ENCODE data around the gene FOXL1. TPM values are rescaled to one million over a fixed set of nuclear protein-coding genes. Genes with fewer than 3 reads are reported as not detected.
A peak's percentile ranks its signal among the peaks of the same experiment; 100 is the strongest.

FOXL1 gene
- polyA plus RNA-seq, 2 donors = 0.08 to 0.11 TPM

- Histone ChIP-seq H3K36me3 (ENCODE audit: control insufficient read depth in 2 of 2, insufficient read depth in 2 of 2, low read length in 1 of 2) (no peaks in the 10 kb centered on the region), H3K27me3 (ENCODE audit: control insufficient read depth in 1 of 2, insufficient read depth in 2 of 2, low read length in 2 of 2) (peaks cover 2 to 13% of the 10 kb centered on the region in 2 donors), H3K4me1 (ENCODE audit: control insufficient read depth in 2 of 2, insufficient read depth in 2 of 2, low read length in 1 of 2) (peaks cover 0 to 8% of the 10 kb centered on the region in 2 donors), H3K4me3 (ENCODE audit: low read depth in 1 of 2, low read length in 2 of 2) (no peak overlapping the region), H3K9me3 (ENCODE audit: control insufficient read depth in 2 of 2, insufficient read depth in 1 of 2, low read depth in 1 of 2, low read length in 1 of 2) (no peaks in the 10 kb centered on the region), H3K27ac (ENCODE audit: low read depth in 2 of 2, low read length in 1 of 2) (no peak overlapping the region)
- WGBS, 2 donors = 14 to 20% methylated on average over 56 to 69 of the region's 69 CpGs
Observed at GRCh38 chr16:86579268-86580062, 1.1 kb downstream of the FOXL1 start.

GRCh38 chr16:86580063-86580790 is 1.9 kb downstream of the FOXL1 start:
- H3K9me3 ChIP-seq (ENCODE audit: control insufficient read depth in 2 of 2, insufficient read depth in 1 of 2, low read depth in 1 of 2, low read length in 1 of 2) = no peaks in the 10 kb centered on the region
- H3K36me3 ChIP-seq (ENCODE audit: control insufficient read depth in 2 of 2, insufficient read depth in 2 of 2, low read length in 1 of 2) = no peaks in the 10 kb centered on the region
- H3K27ac ChIP-seq (ENCODE audit: low read depth in 2 of 2, low read length in 1 of 2) = no peak overlapping the region
- H3K4me3 ChIP-seq (ENCODE audit: low read depth in 1 of 2, low read length in 2 of 2) = no peak overlapping the region
- 65 to 76% methylated on average over 19 of the region's 19 CpGs for WGBS, 2 donors
- peaks cover 2 to 13% of the 10 kb centered on the region in 2 donors for H3K27me3 ChIP-seq (ENCODE audit: control insufficient read depth in 1 of 2, insufficient read depth in 2 of 2, low read length in 2 of 2)
- H3K4me1 ChIP-seq (ENCODE audit: control insufficient read depth in 2 of 2, insufficient read depth in 2 of 2, low read length in 1 of 2) = peaks cover 0 to 8% of the 10 kb centered on the region in 2 donors

DNA sequence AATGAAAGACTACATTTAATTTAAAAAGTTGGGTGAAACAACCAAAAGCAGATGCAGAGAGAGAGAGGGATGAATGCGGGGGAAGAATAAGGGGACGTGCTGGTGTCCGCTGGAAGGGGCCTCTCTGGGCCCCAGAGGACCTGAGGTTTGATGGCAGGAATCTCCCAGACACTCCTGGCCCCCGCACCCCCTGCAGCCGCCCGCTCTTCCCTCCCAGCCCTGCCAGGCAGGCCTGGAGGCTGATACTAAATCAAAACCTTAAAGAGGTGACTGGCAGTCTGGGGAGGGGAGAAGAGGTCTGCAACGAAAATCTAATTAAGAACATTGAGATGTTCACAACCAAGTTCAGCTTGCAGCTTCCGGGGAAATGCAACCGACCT is 2.4 kb downstream of the FOXL1 start:
- no peak overlapping the region for H3K27ac ChIP-seq (ENCODE audit: low read depth in 2 of 2, low read length in 1 of 2)
- H3K4me3 ChIP-seq (ENCODE audit: low read depth in 1 of 2, low read length in 2 of 2) = no peak overlapping the region
- H3K27me3 ChIP-seq (ENCODE audit: control insufficient read depth in 1 of 2, insufficient read depth in 2 of 2, low read length in 2 of 2) = peaks cover 2 to 13% of the 10 kb centered on the region in 2 donors
- 74 to 89% methylated on average over 9 of the region's 9 CpGs for WGBS, 2 donors
- no peaks in the 10 kb centered on the region for H3K36me3 ChIP-seq (ENCODE audit: control insufficient read depth in 2 of 2, insufficient read depth in 2 of 2, low read length in 1 of 2)
- peaks cover 0 to 8% of the 10 kb centered on the region in 2 donors for H3K4me1 ChIP-seq (ENCODE audit: control insufficient read depth in 2 of 2, insufficient read depth in 2 of 2, low read length in 1 of 2)
- H3K9me3 ChIP-seq (ENCODE audit: control insufficient read depth in 2 of 2, insufficient read depth in 1 of 2, low read depth in 1 of 2, low read length in 1 of 2) = no peaks in the 10 kb centered on the region

GRCh38 chr16:86581458-86581857 is 3.1 kb downstream of the FOXL1 start:
- Histone ChIP-seq H3K36me3 (ENCODE audit: control insufficient read depth in 2 of 2, insufficient read depth in 2 of 2, low read length in 1 of 2) (no peaks in the 10 kb centered on the region), H3K9me3 (ENCODE audit: control insufficient read depth in 2 of 2, insufficient read depth in 1 of 2, low read depth in 1 of 2, low read length in 1 of 2) (no peaks in the 10 kb centered on the region), H3K27ac (ENCODE audit: low read depth in 2 of 2, low read length in 1 of 2) (no peak overlapping the region), H3K27me3 (ENCODE audit: control insufficient read depth in 1 of 2, insufficient read depth in 2 of 2, low read length in 2 of 2) (peaks cover 2 to 13% of the 10 kb centered on the region in 2 donors), H3K4me3 (ENCODE audit: low read depth in 1 of 2, low read length in 2 of 2) (no peak overlapping the region), H3K4me1 (ENCODE audit: control insufficient read depth in 2 of 2, insufficient read depth in 2 of 2, low read length in 1 of 2) (peaks cover under 1 to 8% of the 10 kb centered on the region in 2 donors)
- 63 to 75% methylated on average over 4 of the region's 4 CpGs for WGBS, 2 donors

DNA sequence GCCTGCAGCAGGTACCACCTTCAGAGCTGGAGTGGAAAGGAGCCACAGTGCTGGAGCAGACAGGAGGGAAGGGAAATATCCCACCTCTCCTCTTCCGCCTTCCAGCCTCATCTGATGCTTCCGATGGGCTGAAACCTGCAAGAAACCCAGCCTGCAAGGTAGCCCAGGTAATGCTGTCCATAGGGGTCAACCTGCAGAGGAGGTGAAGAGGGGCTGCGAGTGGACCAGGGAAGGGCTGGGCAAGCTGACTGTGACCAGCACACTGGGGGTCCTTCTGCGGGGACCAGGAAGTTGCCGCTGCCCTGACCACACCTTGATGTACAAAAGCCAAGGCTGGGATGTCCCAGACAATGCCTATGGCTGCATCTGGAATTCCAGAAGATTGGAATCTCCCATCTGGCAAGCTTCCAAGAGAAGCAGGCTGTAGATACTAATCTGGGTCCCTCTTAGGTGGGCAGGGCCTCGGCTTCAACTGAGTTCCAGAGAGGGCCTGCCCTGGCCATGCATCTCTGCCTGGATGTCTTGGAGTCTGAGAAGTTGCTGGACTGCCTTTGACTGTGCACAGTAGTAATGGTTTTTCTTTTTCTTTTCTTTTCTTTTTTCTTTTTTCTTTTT is 5.8 kb downstream of the FOXL1 start:
- Histone ChIP-seq H3K9me3 (ENCODE audit: control insufficient read depth in 2 of 2, insufficient read depth in 1 of 2, low read depth in 1 of 2, low read length in 1 of 2) (peaks cover 0 to 5% of the 10 kb centered on the region in 2 donors), H3K4me3 (ENCODE audit: low read depth in 1 of 2, low read length in 2 of 2) (no peak overlapping the region), H3K4me1 (ENCODE audit: control insufficient read depth in 2 of 2, insufficient read depth in 2 of 2, low read length in 1 of 2) (peaks cover 2 to 6% of the 10 kb centered on the region in 2 donors), H3K27ac (ENCODE audit: low read depth in 2 of 2, low read length in 1 of 2) (no peak overlapping the region), H3K27me3 (ENCODE audit: control insufficient read depth in 1 of 2, insufficient read depth in 2 of 2, low read length in 2 of 2) (peaks cover 2 to 3% of the 10 kb centered on the region in 2 donors), H3K36me3 (ENCODE audit: control insufficient read depth in 2 of 2, insufficient read depth in 2 of 2, low read length in 1 of 2) (no peaks in the 10 kb centered on the region)
- 86 to 91% methylated on average over 6 of the region's 6 CpGs for WGBS, 2 donors

- WGBS, 2 donors = 80 to 82% methylated on average over 12 of the region's 12 CpGs
- Histone ChIP-seq H3K4me3 (ENCODE audit: low read depth in 1 of 2, low read length in 2 of 2) (no peak overlapping the region), H3K36me3 (ENCODE audit: control insufficient read depth in 2 of 2, insufficient read depth in 2 of 2, low read length in 1 of 2) (no peaks in the 10 kb centered on the region), H3K4me1 (ENCODE audit: control insufficient read depth in 2 of 2, insufficient read depth in 2 of 2, low read length in 1 of 2) (peaks cover 2 to 6% of the 10 kb centered on the region in 2 donors), H3K27me3 (ENCODE audit: control insufficient read depth in 1 of 2, insufficient read depth in 2 of 2, low read length in 2 of 2) (peaks cover 2 to 3% of the 10 kb centered on the region in 2 donors), H3K9me3 (ENCODE audit: control insufficient read depth in 2 of 2, insufficient read depth in 1 of 2, low read depth in 1 of 2, low read length in 1 of 2) (peaks cover 0 to 5% of the 10 kb centered on the region in 2 donors), H3K27ac (ENCODE audit: low read depth in 2 of 2, low read length in 1 of 2) (no peak overlapping the region)
Observed at GRCh38 chr16:86584726-86585721, 6.7 kb downstream of the FOXL1 start.

DNA sequence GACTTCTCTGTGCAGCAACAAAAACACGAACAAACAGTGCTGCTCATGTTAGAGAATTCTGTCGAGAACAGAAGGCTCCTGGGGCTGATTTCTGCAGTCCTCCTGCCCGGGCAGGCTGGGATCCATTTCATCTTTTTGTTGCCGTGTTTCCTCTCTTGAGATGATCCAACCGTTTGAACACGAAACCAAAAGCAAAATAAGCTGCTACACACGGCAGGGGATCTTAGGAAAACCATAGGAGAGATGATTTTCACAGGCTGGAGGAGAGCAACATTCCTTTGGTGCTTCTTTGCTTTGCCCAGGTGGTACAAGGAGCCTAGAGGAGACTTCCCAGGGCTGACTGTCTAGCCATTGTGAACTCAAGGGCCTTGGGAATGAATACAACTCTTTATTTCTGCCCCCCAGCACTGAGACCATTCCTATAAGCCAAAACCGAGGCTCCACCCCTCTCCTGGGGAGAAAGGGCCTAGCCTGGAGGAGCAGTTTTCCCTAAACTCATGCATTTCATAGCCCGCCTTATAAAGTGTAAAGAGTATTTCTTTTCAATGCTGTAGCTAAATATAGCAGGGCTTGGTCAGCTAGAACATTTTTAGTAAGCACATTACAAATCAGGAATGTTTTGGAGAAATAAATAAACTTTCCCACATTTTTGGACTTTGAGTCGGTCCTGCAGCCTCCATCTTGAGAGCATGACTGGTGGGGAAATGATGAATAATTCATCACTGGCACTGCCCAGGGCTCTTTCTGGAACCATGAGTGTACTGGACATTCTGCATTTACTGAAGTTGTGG is 7.7 kb downstream of the FOXL1 start:
- Histone ChIP-seq H3K4me1 (ENCODE audit: control insufficient read depth in 2 of 2, insufficient read depth in 2 of 2, low read length in 1 of 2) (peaks cover 2 to 6% of the 10 kb centered on the region in 2 donors), H3K27ac (ENCODE audit: low read depth in 2 of 2, low read length in 1 of 2) (peak overlapping the region in 1 of 2 donors; percentile 1)
- 44 to 55% methylated on average over 10 of the region's 10 CpGs for WGBS, 2 donors

GRCh38 chr16:86587487-86587886 is 9.1 kb downstream of the FOXL1 start:
- H3K27me3 ChIP-seq (ENCODE audit: control insufficient read depth in 1 of 2, insufficient read depth in 2 of 2, low read length in 2 of 2) = no peaks in the 10 kb centered on the region
- H3K4me1 ChIP-seq (ENCODE audit: control insufficient read depth in 2 of 2, insufficient read depth in 2 of 2, low read length in 1 of 2) = peaks cover 2 to 6% of the 10 kb centered on the region in 2 donors
- H3K9me3 ChIP-seq (ENCODE audit: control insufficient read depth in 2 of 2, insufficient read depth in 1 of 2, low read depth in 1 of 2, low read length in 1 of 2) = peaks cover 0 to 5% of the 10 kb centered on the region in 2 donors
- no peak overlapping the region for H3K27ac ChIP-seq (ENCODE audit: low read depth in 2 of 2, low read length in 1 of 2)
- WGBS, 2 donors = 92 to 94% methylated on average over 3 of the region's 3 CpGs
- no peaks in the 10 kb centered on the region for H3K36me3 ChIP-seq (ENCODE audit: control insufficient read depth in 2 of 2, insufficient read depth in 2 of 2, low read length in 1 of 2)
- no peak overlapping the region for H3K4me3 ChIP-seq (ENCODE audit: low read depth in 1 of 2, low read length in 2 of 2)

More for the DNA sequence above, 7.7 kb downstream of the FOXL1 start:
- Histone ChIP-seq H3K4me3 (ENCODE audit: low read depth in 1 of 2, low read length in 2 of 2) (no peak overlapping the region), H3K9me3 (ENCODE audit: control insufficient read depth in 2 of 2, insufficient read depth in 1 of 2, low read depth in 1 of 2, low read length in 1 of 2) (peaks cover 0 to 5% of the 10 kb centered on the region in 2 donors), H3K27me3 (ENCODE audit: control insufficient read depth in 1 of 2, insufficient read depth in 2 of 2, low read length in 2 of 2) (peaks cover under 1 to 3% of the 10 kb centered on the region in 2 donors), H3K36me3 (ENCODE audit: control insufficient read depth in 2 of 2, insufficient read depth in 2 of 2, low read length in 1 of 2) (no peaks in the 10 kb centered on the region)

Measured in esophagus (tissue), 2 donors.